ENCODE data around the gene GTF3A. TPM values are rescaled to one million over a fixed set of nuclear protein-coding genes. Genes with fewer than 3 reads are reported as not detected.

Gene GTF3A
- total RNA-seq, 1 experiment from 2014 or later = 80.7 TPM

DNA sequence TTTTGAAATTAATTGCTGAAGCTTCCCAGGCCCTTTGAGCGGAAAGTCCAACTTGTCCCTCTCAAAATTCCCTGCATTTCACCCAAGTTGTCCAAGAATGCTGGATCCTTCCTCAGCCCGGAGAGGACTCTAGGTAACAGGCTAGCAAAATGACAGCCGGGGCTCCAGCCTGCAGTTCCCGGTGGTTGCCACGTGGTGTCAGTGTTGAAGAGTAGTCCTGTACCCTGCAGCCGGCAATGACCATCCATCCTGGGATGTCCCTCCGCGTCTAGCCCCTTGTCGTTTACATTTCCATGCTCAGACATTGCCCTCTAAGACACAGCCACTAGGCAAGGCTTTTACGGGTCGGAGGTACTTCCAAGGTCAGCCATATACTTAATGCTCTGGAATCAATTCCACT lies 57.3 kb downstream of the GTF3A start:
- peak; percentile 90 for DNase-seq
- no peaks in the 10 kb centered on the region for H3K36me3 ChIP-seq (replicated peaks; ENCODE audit: control insufficient read depth, insufficient read depth, low read length)
- H3K4me3 ChIP-seq (ENCODE audit: insufficient read depth, low read depth, low read length) = no peak overlapping the region
- no peaks in the 10 kb centered on the region; the same call in 1 of the 2 replicates for H3K27me3 ChIP-seq (ENCODE audit: control insufficient read depth, insufficient read depth, low read length)

- H3K36me3 ChIP-seq (replicated peaks; ENCODE audit: control insufficient read depth, insufficient read depth, low read length) = no peaks in the 10 kb centered on the region
- no peak for DNase-seq
- no peaks in the 10 kb centered on the region; the same call in 1 of the 2 replicates for H3K27me3 ChIP-seq (ENCODE audit: control insufficient read depth, insufficient read depth, low read length)
- H3K4me3 ChIP-seq (ENCODE audit: insufficient read depth, low read depth, low read length) = no peak overlapping the region
Measured at GRCh38 chr13:27482983-27483382, 58.6 kb downstream of the GTF3A start.

DNA sequence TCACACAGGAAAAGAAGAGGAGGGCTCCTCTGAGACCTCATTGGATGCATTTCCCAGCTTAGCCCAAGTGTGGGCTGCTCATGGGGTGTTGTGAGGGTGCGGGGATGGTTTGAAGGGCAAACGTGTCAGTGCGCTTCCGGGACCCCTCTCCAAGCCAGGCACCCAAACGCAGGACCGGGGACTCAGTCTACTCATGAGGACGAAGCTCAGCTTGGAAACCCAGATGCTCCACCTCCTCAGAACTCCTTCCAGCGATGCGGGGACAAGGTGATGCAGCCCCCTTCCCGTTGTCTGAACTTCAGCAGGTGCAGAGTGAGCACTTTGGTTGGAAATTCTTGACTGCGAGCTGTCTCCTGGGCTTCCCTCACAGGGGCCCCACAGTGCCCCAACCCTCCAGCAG lies 59.0 kb downstream of the GTF3A start:
- Histone ChIP-seq H3K27me3 (ENCODE audit: control insufficient read depth, insufficient read depth, low read length) (no peaks in the 10 kb centered on the region; the same call in 1 of the 2 replicates), H3K4me3 (ENCODE audit: insufficient read depth, low read depth, low read length) (no peak overlapping the region), H3K36me3 (replicated peaks; ENCODE audit: control insufficient read depth, insufficient read depth, low read length) (no peaks in the 10 kb centered on the region)
- DNase-seq = no peak

Other genes with a start within 250 kb of the GTF3A start
- gene RPL21, start 173.1 kb upstream of the GTF3A start, total RNA-seq (2014; rRNA removed; shearing (Covaris generic)) = 1,511 and 1,563 TPM in 2 replicates
- 3.3 and 3.5 TPM in 2 replicates for gene RASL11A, start 153.8 kb upstream of the GTF3A start, total RNA-seq (2014; rRNA removed; shearing (Covaris generic))
- 29.9 and 64.9 TPM in 2 replicates for gene MTIF3, start 25.9 kb downstream of the GTF3A start, total RNA-seq (2014; rRNA removed; shearing (Covaris generic))
- 11.2 and 11.6 TPM in 2 replicates for gene LNX2, start 195.9 kb downstream of the GTF3A start, total RNA-seq (2014; rRNA removed; shearing (Covaris generic))
- gene POLR1D, start 197.3 kb downstream of the GTF3A start, total RNA-seq (2014; rRNA removed; shearing (Covaris generic)) = 103 and 136 TPM in 2 replicates